ENCODE results near the gene NAALAD2. TPM values are rescaled to one million over a fixed set of nuclear protein-coding genes. Genes with fewer than 3 reads are reported as not detected.

NAALAD2 gene
- total RNA-seq, 1 experiment from 2014 or later: 2.1 TPM

- no peaks in the 10 kb centered on the region for H4K20me1 ChIP-seq (ENCODE audit: control insufficient read depth, insufficient read depth, insufficient read length)
- H4K5ac ChIP-seq (ENCODE audit: insufficient read length, low read depth, low read length): no peak overlapping the region
- no peak overlapping the region for H3K18ac ChIP-seq (ENCODE audit: insufficient read length, low read depth, low read length)
- H3K4me1 Mint-ChIP-seq: no peaks in the 10 kb centered on the region
- no peak overlapping the region for H3K56ac ChIP-seq (ENCODE audit: insufficient read length, low read depth, low read length)
- H3K9me3 ChIP-seq (ENCODE audit: control insufficient read depth, low read depth, low read length): no peaks in the 10 kb centered on the region
- H3K36me3 Mint-ChIP-seq (ENCODE audit: insufficient read depth in 1 of 3, low read depth in 3 of 3): peaks cover 0 to 2% (median 0%) of the 10 kb centered on the region in 3 experiments; a peak in 1 of 7 replicates
- H3K9me3 Mint-ChIP-seq: no peaks in the 10 kb centered on the region
- no peak overlapping the region for H3K4ac ChIP-seq (ENCODE audit: low read depth, low read length)
- H3K27ac Mint-ChIP-seq: no peak overlapping the region
- H3K27ac ChIP-seq (ENCODE audit: insufficient read length, low read depth, low read length): no peak overlapping the region
- no peak overlapping the region for H4K8ac ChIP-seq (replicated peaks; ENCODE audit: insufficient read length, low read depth, low read length)
- no peak overlapping the region for H2BK5ac ChIP-seq (ENCODE audit: insufficient read length, low read length)
- H3K14ac ChIP-seq (ENCODE audit: insufficient read depth, low read length): no peak overlapping the region
- H2AK5ac ChIP-seq (ENCODE audit: insufficient read length, low read length): no peak overlapping the region
- DNase-seq: no peak
- no peak overlapping the region for H2BK15ac ChIP-seq (ENCODE audit: low read depth, low read length)
- no peaks in the 10 kb centered on the region for H3K79me1 ChIP-seq (ENCODE audit: insufficient read depth, low read depth, low read length, poor library complexity, severe bottlenecking)
- no peak overlapping the region for H3K4me3 Mint-ChIP-seq
- no peaks in the 10 kb centered on the region for H3K27me3 ChIP-seq (ENCODE audit: insufficient read depth, low read length)
- H3T11ph ChIP-seq (ENCODE audit: low read length): no peak overlapping the region
- no peaks in the 10 kb centered on the region for H3K4me1 ChIP-seq (ENCODE audit: insufficient read depth, low read length)
- no peak overlapping the region for H3K9ac ChIP-seq (ENCODE audit: extremely low read depth, insufficient read length, low read length)
- no peaks in the 10 kb centered on the region for H3K23me2 ChIP-seq (ENCODE audit: insufficient read length, low read depth, low read length, poor library complexity, severe bottlenecking)
- no peak overlapping the region for H2BK120ac ChIP-seq (ENCODE audit: low read depth, low read length, poor library complexity, severe bottlenecking)
- no peak overlapping the region for H3K4me2 ChIP-seq (ENCODE audit: insufficient read depth, insufficient read length, low read length)
- no peak for TF ChIP-seq CTCF (conservative IDR thresholded peaks at IDR 0.05)
- no peak overlapping the region for H3K23ac ChIP-seq (ENCODE audit: insufficient read length, low read depth, low read length)
- H3K27me3 Mint-ChIP-seq (ENCODE audit: low read depth): no peaks in the 10 kb centered on the region
- H2AFZ ChIP-seq (ENCODE audit: low read length): no peak overlapping the region
- H4K91ac ChIP-seq (ENCODE audit: insufficient read length, low read depth, low read length): no peak overlapping the region
- H2BK12ac ChIP-seq (ENCODE audit: insufficient read length, low read depth, low read length): no peak overlapping the region
- H2BK20ac ChIP-seq (ENCODE audit: low read depth, low read length, poor library complexity, severe bottlenecking): no peak overlapping the region
- no peaks in the 10 kb centered on the region for H3K79me2 ChIP-seq (ENCODE audit: insufficient read depth, low read length)
- WGBS (ENCODE audit: extremely low coverage, insufficient read length, low lambda C conversion rate): no CpG with 5 or more reads among the region's 2 CpGs
Observed at GRCh38 chr11:90178751-90179150, 44.3 kb downstream of the NAALAD2 start.
